PFSK-1 (cell line): Measurements from ENCODE around the gene ZNF385D.

ENCODE experiments used
- FOXP2 ChIP-seq: optimal IDR thresholded peaks from 2 replicates; pipeline ENCODE3; 2011; ENCODE audit warnings: borderline replicate concordance, control low read depth, inconsistent platforms; ENCODE audit not compliant: insufficient read depth; ENCODE audit errors: extremely low read length, extremely low read depth
- POLR2AphosphoS5 ChIP-seq: IDR thresholded peaks from 2 replicates; pipeline ENCODE4 v1.6.1; 2012; ENCODE audit warnings: low read depth, mild to moderate bottlenecking, control low read depth, low read length, moderate library complexity
- REST ChIP-seq, 2 experiments: IDR thresholded peaks; 2 replicates each; pipeline versions ENCODE4 v1.6.1 to v1.8.0; 2011 to 2012; ENCODE audit warnings: low read depth in 2 of 2, low read length in 2 of 2, control low read depth in 1 of 2, inconsistent platforms in 1 of 2, mild to moderate bottlenecking in 1 of 2, moderate library complexity in 1 of 2; ENCODE audit not compliant: insufficient read depth in 1 of 2
- SIN3A ChIP-seq: IDR thresholded peaks from 2 replicates; pipeline ENCODE4 v1.6.1; 2012; ENCODE audit warnings: mild to moderate bottlenecking, low read length, moderate library complexity, borderline replicate concordance; ENCODE audit not compliant: insufficient read depth
- TAF1 ChIP-seq: IDR thresholded peaks from 2 replicates; pipeline ENCODE4 v1.6.1; 2012; ENCODE audit warnings: low read length, control low read depth, borderline replicate concordance; ENCODE audit not compliant: insufficient read depth

The ZNF385D gene

DNA sequence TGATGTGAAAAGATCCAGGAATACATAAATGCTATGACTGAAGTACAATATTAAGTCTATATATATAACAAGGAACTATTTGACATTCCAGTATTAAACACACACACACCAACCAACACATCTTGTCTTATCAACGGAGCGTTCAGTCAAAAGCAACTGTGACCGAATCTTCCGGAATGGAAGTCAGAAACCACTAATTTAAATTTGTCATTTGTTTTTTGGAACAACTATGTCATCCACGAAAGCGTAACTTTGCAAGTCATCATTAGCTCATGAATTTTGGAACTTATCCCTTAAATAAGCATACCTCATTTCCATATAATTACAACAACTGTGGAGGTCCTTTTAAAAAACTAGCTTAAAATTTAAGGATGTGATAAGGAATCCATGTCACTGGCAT, 5.0 kb downstream of the ZNF385D start:
- no peak for TF ChIP-seq POLR2AphosphoS5
- TF ChIP-seq TAF1: no peak
- TF ChIP-seq SIN3A: no peak
- no peak for TF ChIP-seq REST (IDR thresholded peaks at IDR 0.05; ENCODE audit: insufficient read depth in 1 of 2, low read depth in 2 of 2, low read length in 2 of 2)
- TF ChIP-seq FOXP2: no peak

DNA sequence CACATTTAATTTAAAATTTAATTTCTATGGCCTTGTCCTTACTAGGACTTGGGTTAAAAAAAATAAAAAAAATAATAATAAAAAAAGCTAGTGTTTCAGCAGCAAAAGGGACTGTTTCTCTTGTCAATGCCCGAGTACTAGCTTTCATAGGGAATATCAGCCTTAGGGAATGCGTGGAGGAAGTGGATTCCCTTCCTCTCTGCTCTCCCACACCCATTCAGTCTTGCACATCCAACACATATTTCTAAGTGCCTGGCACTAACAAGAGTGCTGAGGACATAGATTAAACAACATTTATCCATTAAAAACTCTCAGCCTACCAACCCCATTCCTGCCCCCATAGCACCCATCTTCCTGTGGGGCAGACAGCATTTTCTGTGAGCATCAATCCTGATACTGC, 6.2 kb downstream of the ZNF385D start:
- TF ChIP-seq REST (IDR thresholded peaks at IDR 0.05; ENCODE audit: insufficient read depth in 1 of 2, low read depth in 2 of 2, low read length in 2 of 2) (no peak), FOXP2 (no peak), SIN3A (no peak), POLR2AphosphoS5 (no peak), TAF1 (no peak)

DNA sequence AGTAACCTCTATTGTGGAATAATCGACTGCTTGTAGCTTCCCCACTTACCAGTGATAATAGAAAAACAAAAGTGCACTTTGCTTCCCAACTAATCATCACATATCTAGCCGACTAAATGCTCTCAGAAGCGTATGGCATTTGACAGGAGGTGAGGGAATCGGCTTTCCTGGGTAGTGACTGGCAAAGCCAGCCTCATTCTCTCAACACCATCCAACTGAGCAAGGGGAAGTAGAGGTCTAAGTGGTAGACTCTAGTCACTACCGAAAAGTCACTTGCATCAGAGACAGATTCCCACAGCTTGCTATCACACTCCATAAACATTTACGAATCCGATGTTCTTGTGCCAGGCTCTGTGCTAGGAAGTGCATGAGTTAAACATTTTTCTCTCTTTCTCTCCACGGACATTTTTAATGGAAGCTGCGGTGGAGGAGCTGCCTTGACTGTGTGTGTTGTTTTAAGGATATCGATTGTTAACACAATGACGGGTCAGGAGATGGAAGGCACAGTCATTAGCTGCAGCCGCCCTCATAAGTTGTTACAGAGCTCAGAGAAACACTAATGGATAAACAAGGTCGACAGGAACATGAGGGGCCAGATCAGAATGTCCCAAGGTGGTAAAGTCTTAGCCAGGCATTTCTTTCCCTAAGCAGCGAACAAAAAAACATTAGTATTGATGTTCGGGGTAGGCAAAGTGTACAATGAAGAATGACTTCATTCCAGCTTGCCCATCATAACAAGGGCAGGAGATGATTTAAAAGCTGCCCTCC, 11.9 kb downstream of the ZNF385D start:
- TF ChIP-seq POLR2AphosphoS5 (no peak), REST (IDR thresholded peaks at IDR 0.05; ENCODE audit: insufficient read depth in 1 of 2, low read depth in 2 of 2, low read length in 2 of 2) (no peak), TAF1 (no peak), FOXP2 (no peak), SIN3A (no peak)

DNA sequence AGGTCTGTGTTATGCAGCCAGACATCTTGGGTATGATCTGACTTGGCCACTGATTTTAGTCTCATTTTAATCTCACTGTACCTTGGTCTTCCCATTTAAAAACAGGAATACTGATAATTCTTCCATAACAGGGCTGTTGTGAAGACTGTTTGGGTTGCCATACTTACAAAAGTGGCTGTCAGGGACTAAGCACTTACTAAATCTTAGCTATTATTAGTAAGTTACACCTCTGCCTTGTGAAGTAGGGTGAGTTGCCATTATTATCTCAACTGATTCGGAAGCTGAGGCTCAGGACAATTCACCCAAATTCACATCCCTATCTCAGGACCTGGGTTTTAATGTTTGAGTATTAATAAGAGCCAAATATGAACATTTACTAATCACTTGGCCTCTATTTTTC, 12.7 kb downstream of the ZNF385D start:
- TF ChIP-seq SIN3A (no peak), FOXP2 (no peak), TAF1 (no peak), POLR2AphosphoS5 (no peak), REST (IDR thresholded peaks at IDR 0.05; ENCODE audit: insufficient read depth in 1 of 2, low read depth in 2 of 2, low read length in 2 of 2) (no peak)
